Measurements from ENCODE around the gene STARD8. TPM values are rescaled to one million over a fixed set of nuclear protein-coding genes. Genes with fewer than 3 reads are reported as not detected.
A peak's percentile ranks its signal among the peaks of the same experiment; 100 is the strongest.

Gene STARD8
- total RNA-seq, 1 donor: 1.4 TPM

- Histone ChIP-seq H3K27ac (ENCODE audit: low read depth, low read length) (no peak overlapping the region), H3K4me1 (ENCODE audit: insufficient read depth, low read length) (no peaks in the 10 kb centered on the region), H3K9me3 (ENCODE audit: low read depth, low read length) (no peaks in the 10 kb centered on the region), H3K4me3 (ENCODE audit: insufficient read depth, low read length) (no peak overlapping the region), H3K27me3 (ENCODE audit: insufficient read depth, low read length) (peaks cover 5% of the 10 kb centered on the region), H4K20me1 (ENCODE audit: insufficient read depth, low read length) (peaks cover 3% of the 10 kb centered on the region), H3K79me2 (ENCODE audit: insufficient read depth, low read length) (no peaks in the 10 kb centered on the region), H2AFZ (ENCODE audit: low read length) (no peak overlapping the region), H3K4me2 (ENCODE audit: insufficient read depth, low read length) (no peak overlapping the region), H3K36me3 (ENCODE audit: insufficient read depth, low read length) (peaks cover 10% of the 10 kb centered on the region)
- DNase-seq (ENCODE audit: insufficient read length, low spot score, missing footprints): peak; percentile 3
- TF ChIP-seq, protein P1, sequence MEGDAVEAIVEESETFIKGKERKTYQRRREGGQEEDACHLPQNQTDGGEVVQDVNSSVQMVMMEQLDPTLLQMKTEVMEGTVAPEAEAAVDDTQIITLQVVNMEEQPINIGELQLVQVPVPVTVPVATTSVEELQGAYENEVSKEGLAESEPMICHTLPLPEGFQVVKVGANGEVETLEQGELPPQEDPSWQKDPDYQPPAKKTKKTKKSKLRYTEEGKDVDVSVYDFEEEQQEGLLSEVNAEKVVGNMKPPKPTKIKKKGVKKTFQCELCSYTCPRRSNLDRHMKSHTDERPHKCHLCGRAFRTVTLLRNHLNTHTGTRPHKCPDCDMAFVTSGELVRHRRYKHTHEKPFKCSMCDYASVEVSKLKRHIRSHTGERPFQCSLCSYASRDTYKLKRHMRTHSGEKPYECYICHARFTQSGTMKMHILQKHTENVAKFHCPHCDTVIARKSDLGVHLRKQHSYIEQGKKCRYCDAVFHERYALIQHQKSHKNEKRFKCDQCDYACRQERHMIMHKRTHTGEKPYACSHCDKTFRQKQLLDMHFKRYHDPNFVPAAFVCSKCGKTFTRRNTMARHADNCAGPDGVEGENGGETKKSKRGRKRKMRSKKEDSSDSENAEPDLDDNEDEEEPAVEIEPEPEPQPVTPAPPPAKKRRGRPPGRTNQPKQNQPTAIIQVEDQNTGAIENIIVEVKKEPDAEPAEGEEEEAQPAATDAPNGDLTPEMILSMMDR (IDR thresholded peaks at IDR 0.05; ENCODE audit: extremely low read depth, low read depth, low read length): no peak
Observed at GRCh38 chrX:68718443-68718820, 71.0 kb downstream of the STARD8 start.

DNA sequence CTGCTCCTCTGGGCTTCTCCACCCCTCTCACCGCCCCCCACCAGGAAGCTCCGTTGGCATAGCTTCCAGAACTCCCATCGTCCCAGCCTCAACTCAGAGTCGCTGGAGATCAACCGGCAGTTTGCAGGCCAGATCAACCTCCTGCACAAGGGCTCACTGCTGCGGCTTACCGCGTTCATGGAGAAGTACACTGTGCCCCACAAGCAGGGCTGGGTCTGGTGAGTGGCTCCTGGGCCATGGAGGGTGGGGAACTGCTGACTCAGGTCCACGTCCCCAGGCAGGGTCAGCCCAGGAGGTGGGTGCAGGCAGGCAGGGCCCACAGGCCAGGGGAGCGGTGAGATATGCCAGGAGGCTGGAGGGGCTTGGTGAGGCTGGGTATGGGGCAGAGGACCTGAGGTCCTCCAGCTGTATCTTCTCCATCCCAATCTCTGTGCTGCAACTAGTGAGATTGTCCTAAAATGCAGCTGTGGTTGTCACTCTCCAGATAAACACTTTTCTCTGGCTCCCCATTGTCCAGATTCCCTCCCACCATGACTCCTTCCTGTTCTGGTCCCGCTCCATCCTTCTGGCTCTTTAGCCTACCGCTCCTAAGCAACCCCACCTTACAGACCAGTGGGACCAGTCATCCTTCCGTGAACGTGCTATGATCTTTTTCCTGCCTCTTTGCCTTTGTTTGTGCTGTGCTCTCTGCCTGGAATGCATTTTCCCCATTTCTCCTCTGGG is 71.9 kb downstream of the STARD8 start:
- H3K79me2 ChIP-seq (ENCODE audit: insufficient read depth, low read length): no peaks in the 10 kb centered on the region
- no peaks in the 10 kb centered on the region for H3K4me1 ChIP-seq (ENCODE audit: insufficient read depth, low read length)
- no peak overlapping the region for H3K4me3 ChIP-seq (ENCODE audit: insufficient read depth, low read length)
- no peaks in the 10 kb centered on the region for H3K27me3 ChIP-seq (ENCODE audit: insufficient read depth, low read length)
- DNase-seq (ENCODE audit: insufficient read length, low spot score, missing footprints): peak; percentile 21
- H4K20me1 ChIP-seq (ENCODE audit: insufficient read depth, low read length): peaks cover 3% of the 10 kb centered on the region
- TF ChIP-seq, protein P1 (IDR thresholded peaks at IDR 0.05; ENCODE audit: extremely low read depth, low read depth, low read length): no peak
- peaks cover 10% of the 10 kb centered on the region for H3K36me3 ChIP-seq (ENCODE audit: insufficient read depth, low read length)
- H3K9me3 ChIP-seq (ENCODE audit: low read depth, low read length): no peaks in the 10 kb centered on the region
- no peak overlapping the region for H3K27ac ChIP-seq (ENCODE audit: low read depth, low read length)
- no peak overlapping the region for H2AFZ ChIP-seq (ENCODE audit: low read length)
- no peak overlapping the region for H3K4me2 ChIP-seq (ENCODE audit: insufficient read depth, low read length)

DNA sequence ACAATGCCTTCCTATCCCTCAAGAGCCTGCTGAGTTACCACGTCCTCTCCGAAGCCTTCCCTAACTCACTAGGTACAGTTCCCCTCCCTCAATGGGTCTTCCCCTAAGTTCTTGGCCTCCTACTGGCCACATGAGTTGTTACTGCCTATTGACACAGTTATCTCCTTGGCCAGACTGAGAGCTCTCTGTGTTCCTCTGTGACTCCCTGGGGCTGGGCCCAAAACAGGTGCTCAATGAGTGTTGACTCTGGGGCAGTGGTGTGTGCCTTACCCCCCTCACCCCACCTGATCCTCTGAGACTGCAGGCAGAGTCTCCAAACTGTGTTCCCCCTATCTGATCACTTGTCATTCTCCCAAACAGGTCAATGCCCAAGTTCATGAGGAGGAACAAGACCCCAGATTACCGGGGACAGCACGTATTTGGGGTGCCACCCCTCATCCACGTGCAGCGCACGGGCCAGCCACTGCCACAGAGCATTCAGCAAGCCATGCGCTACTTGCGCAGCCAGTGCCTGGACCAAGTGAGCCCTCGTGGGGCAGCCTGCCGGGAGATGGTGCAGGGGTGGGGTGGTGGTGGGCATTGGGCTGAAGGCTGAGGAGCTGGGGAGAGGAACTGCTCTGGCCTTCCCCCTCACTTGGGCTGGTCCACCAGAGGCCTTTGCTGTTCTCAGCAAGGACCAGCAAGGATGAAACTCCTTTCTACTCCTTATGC is 72.6 kb downstream of the STARD8 start:
- H3K4me2 ChIP-seq (ENCODE audit: insufficient read depth, low read length): no peak overlapping the region
- H4K20me1 ChIP-seq (ENCODE audit: insufficient read depth, low read length): peaks cover 6% of the 10 kb centered on the region
- H3K27me3 ChIP-seq (ENCODE audit: insufficient read depth, low read length): no peaks in the 10 kb centered on the region
- peaks cover 10% of the 10 kb centered on the region for H3K36me3 ChIP-seq (ENCODE audit: insufficient read depth, low read length)
- H2AFZ ChIP-seq (ENCODE audit: low read length): no peak overlapping the region
- no peak overlapping the region for H3K4me3 ChIP-seq (ENCODE audit: insufficient read depth, low read length)
- TF ChIP-seq, protein P1 (IDR thresholded peaks at IDR 0.05; ENCODE audit: extremely low read depth, low read depth, low read length): peak; percentile 31
- no peaks in the 10 kb centered on the region for H3K9me3 ChIP-seq (ENCODE audit: low read depth, low read length)
- peak; percentile 87 for DNase-seq (ENCODE audit: insufficient read length, low spot score, missing footprints)
- no peak overlapping the region for H3K27ac ChIP-seq (ENCODE audit: low read depth, low read length)
- H3K4me1 ChIP-seq (ENCODE audit: insufficient read depth, low read length): no peaks in the 10 kb centered on the region
- H3K79me2 ChIP-seq (ENCODE audit: insufficient read depth, low read length): no peaks in the 10 kb centered on the region

DNA sequence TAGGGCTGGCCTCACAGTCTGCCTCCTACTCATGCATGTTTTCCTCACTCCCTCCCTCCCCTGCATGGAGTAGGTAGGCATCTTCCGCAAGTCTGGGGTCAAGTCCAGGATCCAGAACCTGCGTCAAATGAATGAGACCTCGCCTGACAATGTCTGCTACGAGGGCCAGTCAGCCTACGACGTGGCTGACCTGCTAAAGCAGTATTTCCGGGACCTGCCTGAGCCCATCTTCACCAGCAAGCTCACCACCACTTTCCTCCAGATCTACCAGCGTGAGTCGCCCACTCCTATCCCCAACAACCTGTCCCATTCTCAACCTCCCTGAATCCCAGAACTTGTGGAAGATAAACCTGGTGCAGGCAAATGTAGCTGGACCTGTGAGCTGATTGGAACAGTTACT is 73.4 kb downstream of the STARD8 start:
- H3K79me2 ChIP-seq (ENCODE audit: insufficient read depth, low read length): no peaks in the 10 kb centered on the region
- H4K20me1 ChIP-seq (ENCODE audit: insufficient read depth, low read length): peaks cover 8% of the 10 kb centered on the region
- DNase-seq (ENCODE audit: insufficient read length, low spot score, missing footprints): peak; percentile 48
- H3K36me3 ChIP-seq (ENCODE audit: insufficient read depth, low read length): peaks cover 6% of the 10 kb centered on the region
- H3K27me3 ChIP-seq (ENCODE audit: insufficient read depth, low read length): no peaks in the 10 kb centered on the region
- no peaks in the 10 kb centered on the region for H3K4me1 ChIP-seq (ENCODE audit: insufficient read depth, low read length)
- no peak overlapping the region for H3K4me2 ChIP-seq (ENCODE audit: insufficient read depth, low read length)
- no peak overlapping the region for H3K27ac ChIP-seq (ENCODE audit: low read depth, low read length)
- TF ChIP-seq, protein P1 (IDR thresholded peaks at IDR 0.05; ENCODE audit: extremely low read depth, low read depth, low read length): no peak
- no peak overlapping the region for H2AFZ ChIP-seq (ENCODE audit: low read length)
- no peaks in the 10 kb centered on the region for H3K9me3 ChIP-seq (ENCODE audit: low read depth, low read length)
- no peak overlapping the region for H3K4me3 ChIP-seq (ENCODE audit: insufficient read depth, low read length)

Measured in osteoblast (primary cell).